ENCODE results near the gene PHF2.
"Not testable (repeated sequence)": the region's sequence is repeated elsewhere in the genome, so short reads cannot be mapped to it uniquely, and the experiment has no call there.

Gene PHF2

DNA sequence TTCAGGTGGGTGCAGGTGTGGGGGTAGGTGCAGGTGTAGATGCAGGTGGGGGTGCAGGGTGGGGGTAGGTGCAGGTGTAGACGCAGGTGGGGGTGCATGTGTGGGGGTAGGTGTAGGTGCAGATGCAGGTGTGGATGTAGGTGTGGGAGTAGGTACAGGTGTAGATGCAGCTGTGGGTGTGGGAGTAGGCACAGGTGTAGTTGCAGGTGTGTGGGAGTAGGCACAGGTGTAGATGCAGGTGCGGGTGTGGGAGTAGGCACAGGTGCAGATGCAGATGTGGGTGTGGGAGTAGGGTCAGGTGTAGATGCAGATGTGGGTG lies 94.6 kb downstream of the PHF2 start:
- Histone ChIP-seq H3K36me3 (ENCODE audit: control insufficient read depth, insufficient read depth, low read length) (peaks cover 6% of the 10 kb centered on the region), H3K4me3 (ENCODE audit: low read length) (no peak overlapping the region), H3K9me3 (ENCODE audit: control insufficient read depth, low read length) (no peaks in the 10 kb centered on the region), H3K9ac (ENCODE audit: low read length) (no peak overlapping the region), H3K27me3 (ENCODE audit: control insufficient read depth, insufficient read depth, low read length) (no peaks in the 10 kb centered on the region), H3K4me1 (ENCODE audit: control insufficient read depth, insufficient read depth, low read length) (no peaks in the 10 kb centered on the region)

DNA sequence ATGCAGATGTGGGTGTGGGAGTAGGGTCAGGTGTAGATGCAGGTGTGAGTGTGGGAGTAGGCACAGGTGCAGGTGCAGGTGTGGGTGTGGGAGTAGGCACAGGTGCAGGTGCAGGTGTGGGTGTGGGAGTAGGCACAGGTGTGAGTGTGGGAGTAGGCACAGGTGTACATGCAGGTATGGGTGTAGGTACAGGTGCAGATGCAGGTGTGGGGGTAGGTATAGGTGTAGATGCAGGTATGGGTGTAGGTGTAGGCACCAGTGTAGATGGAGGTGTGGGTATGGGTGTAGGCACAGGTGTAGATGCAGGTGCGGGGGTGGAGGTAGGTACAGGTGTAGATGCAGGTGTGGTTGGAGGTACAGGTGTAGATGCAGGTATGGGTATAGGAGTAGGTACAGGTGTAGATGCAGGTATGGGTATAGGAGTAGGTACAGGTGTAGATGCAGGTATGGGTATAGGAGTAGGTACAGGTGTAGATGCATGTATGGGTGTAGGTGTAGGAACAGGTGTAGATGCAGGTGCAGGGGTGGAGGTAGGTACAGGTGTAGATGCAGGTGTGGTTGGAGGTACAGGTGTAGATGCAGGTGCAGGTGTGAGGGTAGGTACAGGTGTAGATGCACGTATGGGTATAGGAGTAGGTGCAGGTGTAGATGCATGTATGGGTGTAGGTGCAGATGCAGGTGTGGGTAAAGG lies 96.1 kb downstream of the PHF2 start:
- H3K36me3 ChIP-seq (ENCODE audit: control insufficient read depth, insufficient read depth, low read length); H3K9me3 ChIP-seq (ENCODE audit: control insufficient read depth, low read length); H3K4me1 ChIP-seq (ENCODE audit: control insufficient read depth, insufficient read depth, low read length); H3K27me3 ChIP-seq (ENCODE audit: control insufficient read depth, insufficient read depth, low read length); H3K4me3 ChIP-seq (ENCODE audit: low read length); H3K9ac ChIP-seq (ENCODE audit: low read length): not testable (repeated sequence)

DNA sequence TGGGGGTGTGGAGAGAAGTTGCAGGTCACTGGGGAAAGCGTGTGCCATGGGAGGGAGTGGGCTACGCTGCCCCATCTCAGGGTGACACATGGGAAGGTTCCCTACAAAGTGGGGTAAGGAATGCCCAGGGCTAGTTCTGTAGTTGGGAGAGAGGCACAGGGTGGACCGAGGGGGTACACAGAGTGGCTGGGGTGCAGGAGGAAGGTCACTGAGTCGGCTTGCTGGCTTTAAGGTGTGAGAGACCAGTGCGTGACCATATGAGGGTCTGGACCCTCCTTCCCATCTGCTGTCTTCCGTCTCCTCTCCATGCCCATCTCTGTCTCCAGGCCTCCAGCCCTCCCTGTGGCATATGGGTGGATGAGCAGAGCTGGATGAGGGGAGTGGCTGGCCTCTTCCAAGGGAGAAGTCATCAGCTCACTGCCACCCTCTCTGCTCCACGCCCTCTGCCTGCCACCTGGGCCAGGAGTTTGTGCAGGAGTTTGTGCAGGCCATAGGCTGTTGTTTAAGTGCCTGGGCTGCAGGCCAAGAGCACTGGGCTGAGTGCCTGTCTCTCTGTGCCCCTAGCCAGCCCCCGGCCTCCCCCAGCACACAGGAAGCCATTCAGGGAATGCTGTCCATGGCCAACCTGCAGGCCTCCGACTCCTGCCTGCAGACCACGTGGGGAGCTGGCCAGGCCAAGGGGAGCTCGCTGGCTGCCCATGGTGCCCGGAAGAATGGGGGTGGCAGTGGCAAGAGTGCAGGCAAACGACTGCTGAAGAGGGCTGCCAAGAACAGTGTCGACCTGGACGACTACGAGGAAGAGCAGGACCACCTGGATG lies 96.8 kb downstream of the PHF2 start:
- Histone ChIP-seq H3K9me3 (ENCODE audit: control insufficient read depth, low read length) (no peaks in the 10 kb centered on the region), H3K27me3 (ENCODE audit: control insufficient read depth, insufficient read depth, low read length) (no peaks in the 10 kb centered on the region), H3K4me3 (ENCODE audit: low read length) (no peak overlapping the region), H3K9ac (ENCODE audit: low read length) (no peak overlapping the region), H3K36me3 (ENCODE audit: control insufficient read depth, insufficient read depth, low read length) (peaks cover 6% of the 10 kb centered on the region), H3K4me1 (ENCODE audit: control insufficient read depth, insufficient read depth, low read length) (no peaks in the 10 kb centered on the region)

DNA sequence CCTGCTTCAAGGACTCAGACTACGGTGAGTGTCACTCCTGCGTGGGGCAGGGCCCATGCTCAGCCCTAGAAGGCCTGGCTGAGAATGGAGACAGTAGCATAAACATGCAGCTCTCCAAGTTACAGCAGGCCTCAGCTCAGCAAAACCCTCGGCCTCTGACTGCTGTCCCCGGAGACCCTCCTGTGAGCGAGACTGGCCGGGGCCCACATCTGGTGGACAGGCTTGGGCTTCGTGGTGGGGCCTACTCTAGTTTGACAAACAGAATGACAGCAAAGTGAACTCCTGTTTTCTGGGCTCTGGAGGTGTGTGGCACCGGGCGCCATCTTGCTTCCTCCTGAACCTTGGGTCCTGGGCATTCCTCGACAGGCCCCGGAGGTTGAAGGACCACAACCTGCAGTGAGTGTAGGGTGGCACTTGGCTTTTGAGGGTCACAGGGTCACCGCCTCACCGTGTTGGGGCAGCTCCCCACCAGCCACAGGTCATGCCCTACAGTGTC lies 97.5 kb downstream of the PHF2 start:
- peaks cover 6% of the 10 kb centered on the region for H3K36me3 ChIP-seq (ENCODE audit: control insufficient read depth, insufficient read depth, low read length)
- H3K9me3 ChIP-seq (ENCODE audit: control insufficient read depth, low read length) = no peaks in the 10 kb centered on the region
- H3K9ac ChIP-seq (ENCODE audit: low read length) = no peak overlapping the region
- no peaks in the 10 kb centered on the region for H3K27me3 ChIP-seq (ENCODE audit: control insufficient read depth, insufficient read depth, low read length)
- H3K4me3 ChIP-seq (ENCODE audit: low read length) = no peak overlapping the region
- no peaks in the 10 kb centered on the region for H3K4me1 ChIP-seq (ENCODE audit: control insufficient read depth, insufficient read depth, low read length)

DNA sequence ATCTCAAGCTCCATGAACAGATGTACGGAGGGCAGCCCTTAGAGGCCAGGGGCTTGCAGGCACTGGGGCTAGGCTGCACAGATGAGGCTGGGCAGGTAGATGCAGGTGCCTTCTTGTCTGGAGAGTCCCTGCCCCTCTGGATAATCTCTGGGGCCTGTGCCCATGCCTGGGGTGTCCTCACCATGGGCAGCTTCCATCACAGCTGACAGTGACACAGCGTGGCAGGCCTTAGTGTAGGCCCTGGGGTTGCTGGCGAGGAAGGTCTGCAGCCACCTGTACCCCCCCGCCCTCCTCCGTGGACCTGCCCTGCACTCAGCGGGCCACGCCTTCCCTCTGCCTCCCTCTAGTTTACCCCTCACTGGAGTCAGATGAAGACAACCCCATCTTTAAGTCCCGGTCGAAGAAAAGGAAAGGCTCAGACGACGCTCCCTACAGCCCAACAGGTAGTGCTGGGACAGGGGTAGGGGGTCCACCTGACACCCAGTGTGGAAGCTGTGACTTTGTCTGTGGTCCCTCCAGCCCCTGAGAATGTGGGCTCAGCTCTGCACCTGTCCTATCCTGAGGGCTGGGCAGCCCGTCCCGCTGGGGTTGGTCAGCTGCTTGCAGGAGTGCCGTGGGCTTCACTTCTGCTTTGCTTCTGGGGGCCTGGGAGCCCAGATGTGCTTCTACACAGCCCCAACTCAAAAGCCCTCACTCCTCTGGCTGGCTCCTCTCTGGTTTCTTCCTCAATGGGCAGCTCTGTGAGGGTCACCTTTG lies 98.4 kb downstream of the PHF2 start:
- Histone ChIP-seq H3K36me3 (ENCODE audit: control insufficient read depth, insufficient read depth, low read length) (peaks cover 6% of the 10 kb centered on the region), H3K4me1 (ENCODE audit: control insufficient read depth, insufficient read depth, low read length) (no peaks in the 10 kb centered on the region), H3K9ac (ENCODE audit: low read length) (no peak overlapping the region), H3K27me3 (ENCODE audit: control insufficient read depth, insufficient read depth, low read length) (no peaks in the 10 kb centered on the region), H3K4me3 (ENCODE audit: low read length) (no peak overlapping the region), H3K9me3 (ENCODE audit: control insufficient read depth, low read length) (no peaks in the 10 kb centered on the region)

DNA sequence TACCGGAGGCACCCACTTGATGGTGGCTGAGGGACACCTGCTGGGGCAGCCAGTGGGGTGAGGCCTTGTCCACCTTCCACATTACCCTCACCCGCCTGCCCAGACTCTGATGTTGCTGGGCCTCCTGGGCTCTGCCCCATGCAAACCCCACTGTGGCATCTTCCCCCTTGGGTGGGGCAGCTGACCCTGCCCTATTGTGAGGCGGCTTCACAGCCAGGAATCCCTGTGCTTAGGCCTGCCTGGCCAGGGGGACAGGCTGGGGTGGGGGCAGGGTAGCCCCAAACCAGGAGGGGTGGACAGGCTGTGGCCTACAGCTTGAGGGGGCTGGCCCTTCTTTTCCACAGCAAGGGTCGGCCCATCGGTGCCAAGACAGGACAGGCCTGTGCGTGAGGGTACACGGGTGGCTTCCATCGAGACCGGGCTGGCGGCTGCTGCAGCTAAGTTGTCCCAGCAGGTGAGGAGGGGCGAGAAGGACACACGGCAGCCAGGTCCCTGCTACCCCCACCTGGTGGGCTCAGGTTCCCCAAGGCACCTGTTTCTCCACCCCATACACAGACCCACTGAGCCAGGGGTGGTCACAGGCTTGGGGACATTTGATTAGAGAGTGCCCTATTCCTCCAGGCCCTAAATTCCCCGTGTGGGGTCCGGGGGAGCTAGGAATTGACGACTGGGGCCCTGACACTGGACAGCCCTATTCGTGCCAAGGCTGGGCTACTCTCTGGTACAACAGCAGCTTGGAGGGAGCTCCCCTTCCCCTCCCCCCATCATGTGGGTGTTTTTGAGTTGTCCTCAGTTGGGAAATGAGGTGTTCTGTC lies 99.2 kb downstream of the PHF2 start:
- H3K36me3 ChIP-seq (ENCODE audit: control insufficient read depth, insufficient read depth, low read length) = peaks cover 6% of the 10 kb centered on the region

DNA sequence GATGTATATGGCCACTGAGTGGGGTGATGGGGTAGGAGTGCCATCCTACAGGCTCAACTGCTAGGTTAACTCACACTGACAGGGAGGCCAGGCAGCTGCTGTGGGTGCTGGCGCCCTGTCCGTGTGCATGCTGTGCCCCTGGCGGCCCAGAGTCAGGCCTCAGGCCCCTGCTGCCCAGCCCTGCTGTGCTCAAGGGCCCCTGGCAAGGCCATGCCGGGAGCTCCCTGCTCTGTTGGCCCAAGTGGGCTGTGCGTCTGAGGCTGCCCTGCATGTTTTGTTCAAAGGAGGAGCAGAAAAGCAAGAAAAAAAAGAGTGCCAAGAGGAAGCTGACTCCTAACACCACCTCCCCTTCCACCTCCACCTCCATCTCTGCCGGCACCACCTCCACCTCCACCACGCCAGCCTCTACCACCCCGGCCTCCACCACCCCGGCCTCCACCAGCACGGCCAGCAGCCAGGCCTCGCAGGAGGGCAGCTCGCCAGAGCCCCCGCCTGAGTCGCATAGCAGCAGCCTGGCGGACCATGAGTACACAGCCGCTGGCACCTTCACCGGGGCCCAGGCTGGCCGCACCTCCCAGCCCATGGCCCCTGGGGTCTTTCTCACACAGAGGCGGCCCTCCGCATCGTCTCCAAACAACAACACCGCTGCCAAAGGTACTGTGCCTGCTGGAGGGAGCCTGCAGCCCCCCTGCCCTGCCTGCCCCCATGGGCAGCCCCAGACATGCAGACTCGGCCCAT lies 100.1 kb downstream of the PHF2 start:
- H3K36me3 ChIP-seq (ENCODE audit: control insufficient read depth, insufficient read depth, low read length) = peaks cover 6% of the 10 kb centered on the region
- H3K4me3 ChIP-seq (ENCODE audit: low read length) = no peak overlapping the region

More for the DNA sequence above, 99.2 kb downstream of the PHF2 start:
- Histone ChIP-seq H3K27me3 (ENCODE audit: control insufficient read depth, insufficient read depth, low read length) (no peaks in the 10 kb centered on the region), H3K9me3 (ENCODE audit: control insufficient read depth, low read length) (no peaks in the 10 kb centered on the region), H3K4me3 (ENCODE audit: low read length) (no peak overlapping the region), H3K9ac (ENCODE audit: low read length) (no peak overlapping the region), H3K4me1 (ENCODE audit: control insufficient read depth, insufficient read depth, low read length) (no peaks in the 10 kb centered on the region)

DNA sequence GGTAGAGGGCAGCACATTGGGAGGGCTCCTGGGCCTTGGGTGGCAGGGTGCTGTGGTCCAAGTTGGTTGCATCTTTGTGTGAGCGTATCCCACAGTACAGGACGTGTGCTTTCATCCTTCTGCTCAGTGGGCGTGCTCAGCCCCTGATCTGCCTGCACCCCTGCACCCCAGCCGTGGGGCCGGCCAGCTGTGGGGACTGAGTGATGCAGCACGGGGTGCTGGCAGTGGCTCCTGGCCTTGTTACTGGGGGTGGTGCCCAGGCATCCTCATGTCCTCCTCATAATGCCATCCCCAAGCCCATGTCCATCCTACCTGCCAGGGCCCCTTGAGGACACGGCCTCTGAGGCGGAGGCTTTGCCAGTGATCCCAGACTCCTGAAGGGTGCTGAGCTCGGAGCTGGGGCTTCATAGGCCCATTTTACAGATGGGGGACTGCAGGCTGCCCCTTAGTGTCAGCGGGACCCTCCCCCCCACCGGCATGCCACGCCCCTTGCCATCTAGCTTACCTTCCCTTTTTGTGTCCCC lies 100.7 kb downstream of the PHF2 start:
- Histone ChIP-seq H3K36me3 (ENCODE audit: control insufficient read depth, insufficient read depth, low read length) (peaks cover 6% of the 10 kb centered on the region), H3K9me3 (ENCODE audit: control insufficient read depth, low read length) (no peaks in the 10 kb centered on the region), H3K27me3 (ENCODE audit: control insufficient read depth, insufficient read depth, low read length) (peaks cover 7% of the 10 kb centered on the region), H3K4me3 (ENCODE audit: low read length) (no peak overlapping the region), H3K4me1 (ENCODE audit: control insufficient read depth, insufficient read depth, low read length) (peaks cover 11% of the 10 kb centered on the region), H3K9ac (ENCODE audit: low read length) (no peak overlapping the region)

More for the DNA sequence above, 100.1 kb downstream of the PHF2 start:
- no peak overlapping the region for H3K9ac ChIP-seq (ENCODE audit: low read length)
- H3K4me1 ChIP-seq (ENCODE audit: control insufficient read depth, insufficient read depth, low read length) = peaks cover 5% of the 10 kb centered on the region
- peaks cover 2% of the 10 kb centered on the region for H3K27me3 ChIP-seq (ENCODE audit: control insufficient read depth, insufficient read depth, low read length)
- H3K9me3 ChIP-seq (ENCODE audit: control insufficient read depth, low read length) = no peaks in the 10 kb centered on the region

DNA sequence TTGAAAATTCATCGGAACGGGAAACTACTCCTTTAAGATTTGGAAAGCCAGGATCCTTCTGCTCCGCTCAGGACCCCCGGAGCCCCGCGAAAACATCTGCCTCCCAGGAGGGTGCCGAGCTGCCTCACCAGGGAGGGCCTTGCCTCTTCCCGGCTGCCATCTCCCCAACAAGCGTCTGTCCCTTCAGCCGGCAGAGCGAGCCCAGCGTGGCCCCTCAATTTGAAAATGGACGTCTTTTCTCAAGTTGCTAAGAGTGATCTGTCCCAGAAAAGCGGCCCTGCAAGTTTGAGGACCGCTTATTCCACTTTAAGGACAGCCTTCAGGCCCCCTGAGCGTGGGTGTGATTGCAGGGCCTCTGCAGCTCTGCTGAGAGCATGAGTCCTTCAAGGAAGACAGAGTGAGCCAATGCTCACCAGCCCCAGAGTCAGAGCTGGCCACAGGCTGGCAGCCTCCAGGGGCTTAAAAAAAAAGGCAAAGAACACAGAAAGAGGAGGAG lies 101.3 kb downstream of the PHF2 start:
- peaks cover 12% of the 10 kb centered on the region for H3K4me1 ChIP-seq (ENCODE audit: control insufficient read depth, insufficient read depth, low read length)
- H3K9ac ChIP-seq (ENCODE audit: low read length) = no peak overlapping the region
- H3K4me3 ChIP-seq (ENCODE audit: low read length) = no peak overlapping the region
- H3K27me3 ChIP-seq (ENCODE audit: control insufficient read depth, insufficient read depth, low read length) = peaks cover 10% of the 10 kb centered on the region
- H3K36me3 ChIP-seq (ENCODE audit: control insufficient read depth, insufficient read depth, low read length) = peaks cover 6% of the 10 kb centered on the region
- H3K9me3 ChIP-seq (ENCODE audit: control insufficient read depth, low read length) = no peaks in the 10 kb centered on the region

DNA sequence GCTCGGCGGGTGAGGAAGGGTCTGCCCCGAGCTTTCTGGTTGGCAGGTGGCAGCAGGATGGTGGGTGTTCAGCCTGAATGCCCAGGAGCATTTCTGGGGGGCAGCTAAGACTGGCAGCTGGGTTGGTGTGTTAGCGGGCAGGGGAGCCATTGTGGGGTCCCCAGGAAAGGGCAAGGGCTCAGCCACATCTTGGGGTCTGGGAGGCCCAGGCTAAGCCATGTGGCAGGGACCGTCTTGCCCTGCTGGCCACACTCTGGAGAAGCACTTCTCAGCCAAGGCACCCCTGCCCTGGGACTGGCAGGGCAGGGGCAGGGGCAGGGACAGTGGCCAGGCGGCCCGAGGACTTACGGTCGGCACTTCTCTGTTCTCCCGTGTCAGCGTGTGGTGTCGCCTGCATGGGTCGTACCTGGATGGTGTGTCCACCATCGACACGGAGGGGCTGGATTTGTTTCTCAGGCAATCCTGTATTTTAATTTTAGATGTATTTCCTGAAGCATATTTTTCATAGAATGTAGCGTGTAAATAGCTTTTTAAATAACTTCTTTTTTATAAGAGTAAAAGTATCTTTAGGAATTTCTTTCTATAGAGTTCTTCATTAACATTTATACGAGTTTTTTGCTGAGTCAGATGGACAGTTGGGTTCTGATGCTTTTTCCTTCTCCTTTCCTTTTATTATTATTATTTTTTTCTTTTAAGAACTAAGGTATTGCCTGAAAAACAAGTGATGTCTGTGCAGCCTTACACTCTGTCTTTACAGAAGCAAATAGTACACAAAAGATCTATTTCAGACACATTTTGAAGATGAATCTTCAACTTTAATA lies 102.0 kb downstream of the PHF2 start:
- Histone ChIP-seq H3K4me3 (ENCODE audit: low read length) (no peak overlapping the region), H3K36me3 (ENCODE audit: control insufficient read depth, insufficient read depth, low read length) (peaks cover 6% of the 10 kb centered on the region), H3K4me1 (ENCODE audit: control insufficient read depth, insufficient read depth, low read length) (peaks cover 12% of the 10 kb centered on the region), H3K9me3 (ENCODE audit: control insufficient read depth, low read length) (no peaks in the 10 kb centered on the region), H3K9ac (ENCODE audit: low read length) (no peak overlapping the region), H3K27me3 (ENCODE audit: control insufficient read depth, insufficient read depth, low read length) (peaks cover 11% of the 10 kb centered on the region)
